MV-4-11 (cell line): ENCODE data around the gene CCDC57.

ENCODE experiments used
- DNase-seq: peaks from one replicate; lab custom pipeline; 2025; lab: John Stamatoyannopoulos, UW

CCDC57 gene

GRCh38 chr17:82121660-82122629 lies 90.7 kb downstream of the CCDC57 start:
- peak; percentile 92 for DNase-seq

GRCh38 chr17:82121246-82121645 lies 91.4 kb downstream of the CCDC57 start:
- no peak for DNase-seq

- peak; percentile 91 for DNase-seq
Observed at GRCh38 chr17:82120148-82120547, 92.5 kb downstream of the CCDC57 start.

DNA sequence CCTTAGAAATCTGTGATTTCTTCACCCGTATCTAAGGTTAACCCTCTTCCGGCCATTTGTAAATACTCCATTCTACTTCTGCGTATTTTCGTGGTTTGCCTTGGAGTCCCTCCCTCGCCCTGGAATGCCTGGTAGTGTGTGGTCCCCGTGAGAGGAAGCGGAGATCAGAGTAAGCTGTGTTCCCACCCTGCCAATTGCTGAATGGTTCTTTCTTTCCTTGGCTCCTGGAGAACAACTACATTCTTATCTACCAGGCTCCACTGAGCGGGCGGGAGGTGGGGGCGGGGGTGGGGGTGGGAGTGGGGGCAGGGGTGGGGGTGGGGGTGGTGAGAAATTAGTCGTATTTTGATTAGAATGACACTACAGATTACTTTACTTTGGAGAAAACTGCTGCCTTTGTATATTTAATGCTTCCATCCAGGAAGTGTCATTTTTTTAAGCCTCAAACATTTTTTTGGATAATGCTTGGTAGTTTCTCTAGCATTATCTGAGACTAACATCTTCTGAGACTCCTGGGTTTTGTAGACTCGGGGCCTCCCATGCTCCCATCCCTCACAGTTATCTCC lies 93.7 kb downstream of the CCDC57 start:
- DNase-seq = no peak

DNA sequence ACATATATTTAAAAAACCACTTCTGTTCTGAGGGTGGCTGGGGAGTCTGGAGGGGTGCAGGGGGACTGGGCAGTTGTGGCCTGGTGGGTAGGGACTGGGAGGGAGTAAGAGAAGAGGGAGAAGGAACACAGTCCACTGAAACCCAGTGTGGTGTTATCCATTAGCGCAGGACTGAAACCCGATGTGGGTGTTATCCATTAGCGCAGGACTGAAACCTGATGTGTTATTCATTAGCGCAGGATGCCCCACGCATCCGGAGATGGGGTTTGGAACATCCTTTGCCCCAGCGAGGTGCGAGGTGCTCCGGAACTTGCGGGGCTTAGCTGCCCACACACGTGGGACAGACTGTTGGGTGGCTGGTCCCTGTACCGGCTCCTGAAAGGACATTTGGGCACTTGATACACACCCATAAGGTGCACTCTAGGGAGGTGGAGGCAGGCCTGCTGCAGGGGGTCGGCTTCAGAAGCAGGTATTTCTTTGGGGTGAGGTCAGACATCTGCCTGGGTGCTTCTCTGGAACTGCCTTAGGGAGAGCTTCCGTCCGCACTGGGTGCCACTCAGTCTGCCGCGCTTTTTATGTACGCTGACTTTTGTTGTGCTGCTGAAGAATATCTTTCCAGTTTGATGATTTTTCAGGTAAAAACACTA lies 94.4 kb downstream of the CCDC57 start:
- no peak for DNase-seq

- DNase-seq = no peak
Observed at GRCh38 chr17:82117139-82118090, 95.2 kb downstream of the CCDC57 start.

- DNase-seq = no peak
Observed at GRCh38 chr17:82116246-82116645, 96.4 kb downstream of the CCDC57 start.

DNA sequence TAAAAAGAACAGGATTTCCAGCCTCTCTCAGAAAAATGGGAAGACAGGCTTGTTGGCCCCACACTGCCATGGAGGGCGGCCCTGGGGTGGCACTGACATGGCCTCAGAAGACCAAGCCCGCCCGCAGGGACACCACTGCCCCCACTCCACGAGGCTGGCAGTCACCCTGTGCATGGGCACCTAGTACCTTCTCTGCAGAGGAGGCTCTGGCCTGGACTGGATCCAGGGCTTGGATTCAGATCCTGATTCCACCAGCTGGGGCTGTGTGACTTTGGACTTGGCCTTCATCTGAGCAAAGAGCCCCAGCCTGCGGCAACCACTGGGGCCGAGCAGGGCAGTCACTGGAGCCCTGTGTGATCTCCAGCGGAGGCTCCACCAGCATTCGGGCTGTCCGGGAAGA lies 97.8 kb downstream of the CCDC57 start:
- no peak for DNase-seq

DNA sequence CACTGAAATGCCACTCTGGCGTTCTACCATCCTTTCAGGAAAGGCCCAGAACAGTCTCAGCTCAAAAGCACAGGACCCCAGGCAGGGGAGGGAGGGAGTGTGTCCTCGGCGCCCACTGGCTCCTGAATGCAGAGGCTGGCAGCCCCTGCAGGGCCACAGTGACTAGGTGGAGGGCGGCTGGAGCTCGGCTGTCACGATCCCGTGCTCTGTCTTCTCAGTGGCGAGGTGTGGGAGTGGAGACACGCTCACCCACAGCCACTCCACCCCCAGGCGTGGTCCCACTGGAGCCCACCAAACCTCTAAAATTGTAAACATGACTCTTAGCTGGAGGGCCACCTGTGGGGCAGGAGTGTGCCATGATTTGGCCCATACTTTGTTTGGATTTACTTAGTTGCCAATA lies 98.2 kb downstream of the CCDC57 start:
- no peak for DNase-seq

- no peak for DNase-seq
Observed at GRCh38 chr17:82113941-82114340, 98.7 kb downstream of the CCDC57 start.

- DNase-seq = no peak
Observed at GRCh38 chr17:82113422-82113821, 99.2 kb downstream of the CCDC57 start.

DNA sequence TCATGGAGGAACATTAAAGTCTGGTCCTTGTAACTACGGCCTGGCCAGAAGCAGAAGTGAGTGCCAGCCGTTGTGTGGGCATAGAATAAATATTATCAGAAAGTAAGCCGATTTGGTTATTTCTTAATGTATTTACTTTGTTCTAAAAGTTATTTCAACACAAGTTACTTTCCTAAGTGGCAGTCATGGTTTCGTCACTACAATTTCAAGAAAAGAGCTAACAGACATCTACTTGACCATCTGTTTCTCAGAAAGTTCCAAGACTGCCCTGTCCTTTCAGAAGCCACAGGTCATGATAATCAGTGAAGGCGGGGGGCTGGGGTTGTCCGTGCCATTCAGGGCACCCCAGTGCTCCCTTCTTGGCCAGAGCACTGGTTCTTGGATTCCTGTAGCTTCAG lies 99.7 kb downstream of the CCDC57 start:
- peak; percentile 34 for DNase-seq

GRCh38 chr17:82112181-82112913 lies 100.3 kb downstream of the CCDC57 start:
- no peak for DNase-seq

DNA sequence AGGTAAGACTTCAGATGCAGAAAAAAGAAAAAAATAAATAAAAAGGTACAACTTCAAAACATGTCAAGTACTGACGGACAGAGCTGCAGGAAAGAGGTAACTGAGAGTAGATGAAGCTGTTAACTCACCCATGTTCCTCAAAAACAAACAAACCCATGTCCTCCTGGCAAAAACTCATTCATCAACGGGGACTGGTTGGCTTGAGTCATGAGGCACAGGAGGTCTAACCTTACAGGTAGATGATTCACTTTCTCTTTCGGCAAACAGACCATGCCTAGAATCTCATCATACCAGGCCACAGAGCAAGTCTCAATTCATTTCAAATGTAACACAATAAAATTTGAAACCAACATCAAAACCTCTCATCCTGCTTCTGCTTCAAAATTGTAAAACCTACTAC lies 102.3 kb downstream of the CCDC57 start:
- DNase-seq = no peak

DNA sequence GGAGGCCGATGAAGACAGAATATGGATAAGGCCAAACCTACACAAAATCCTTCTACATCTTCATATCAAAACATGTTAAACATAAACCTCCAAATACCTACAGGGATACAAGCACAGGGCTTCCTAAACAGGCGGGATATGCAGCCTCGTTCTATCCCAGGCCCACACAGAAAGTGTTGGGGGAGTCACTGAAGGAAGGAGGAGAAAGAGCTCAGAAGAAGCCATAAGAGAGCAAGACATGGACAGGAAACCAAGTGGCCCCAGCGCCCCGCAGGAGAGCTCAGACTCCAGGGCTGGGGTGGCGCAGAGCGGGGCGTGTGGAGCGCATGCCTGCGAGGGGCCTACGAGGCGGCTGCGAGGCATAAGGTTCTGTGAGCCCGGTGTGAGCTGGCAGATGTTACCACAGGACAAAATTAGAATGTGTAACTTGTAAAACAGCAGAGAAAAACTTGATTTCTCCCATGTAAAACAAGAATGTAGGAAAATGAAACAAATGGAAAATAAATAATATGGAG lies 103.6 kb downstream of the CCDC57 start:
- no peak for DNase-seq

GRCh38 chr17:82108496-82108945 lies 104.1 kb downstream of the CCDC57 start:
- no peak for DNase-seq

- no peak for DNase-seq
Observed at GRCh38 chr17:82108038-82108437, 104.6 kb downstream of the CCDC57 start.

DNA sequence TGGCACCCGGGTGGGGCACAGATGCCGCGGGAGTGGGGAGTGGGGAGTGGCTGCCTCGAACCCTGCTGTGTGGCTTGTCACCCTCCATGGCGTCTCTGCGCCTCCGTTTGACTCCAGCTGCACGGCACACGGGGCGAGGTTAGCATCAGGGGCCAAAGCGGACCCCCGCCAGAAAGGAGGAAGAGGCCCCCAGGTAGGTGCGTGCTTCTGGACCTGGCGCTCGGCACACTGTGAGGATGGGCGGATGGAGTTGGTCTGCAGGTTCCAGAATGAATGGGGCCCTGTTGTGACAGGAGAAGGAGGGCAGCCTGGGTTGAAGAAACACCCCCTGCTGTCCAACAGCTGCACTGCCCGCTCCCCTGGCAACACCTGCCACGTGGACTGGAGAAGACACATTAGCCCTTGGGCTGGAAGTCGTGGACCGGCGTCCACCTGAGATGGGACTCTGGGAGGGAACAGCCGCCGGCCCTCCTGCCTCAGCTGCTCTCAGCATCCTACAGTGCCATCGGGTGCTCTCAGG lies 105.2 kb downstream of the CCDC57 start:
- DNase-seq = no peak

GRCh38 chr17:82106688-82107305 lies 105.8 kb downstream of the CCDC57 start:
- no peak for DNase-seq
